NCI-H1436 treated with DMSO at 0.1 percent for 48 hours (cell line): ENCODE measurements around the gene CERS4.
"Not testable (repeated sequence)": the region's sequence is repeated elsewhere in the genome, so short reads cannot be mapped to it uniquely, and the experiment has no call there.

Experiments used
- DNase-seq: peaks from one replicate; lab custom pipeline; 2025; lab: John Stamatoyannopoulos, UW

The CERS4 gene

GRCh38 chr19:8243146-8243545 is 34.0 kb downstream of the CERS4 start:
- DNase-seq, result no peak

- DNase-seq, result no peak
Measured at GRCh38 chr19:8244442-8244841, 35.3 kb downstream of the CERS4 start.

GRCh38 chr19:8245869-8246835 is 37.0 kb downstream of the CERS4 start:
- no peak for DNase-seq

GRCh38 chr19:8247129-8247890 is 38.1 kb downstream of the CERS4 start:
- DNase-seq, result not testable (repeated sequence)

- DNase-seq, result no peak
Measured at GRCh38 chr19:8248348-8249328, 39.5 kb downstream of the CERS4 start.

- no peak for DNase-seq
Measured at GRCh38 chr19:8250596-8250995, 41.4 kb downstream of the CERS4 start.

GRCh38 chr19:8251025-8251472 is 41.9 kb downstream of the CERS4 start:
- no peak for DNase-seq

- no peak for DNase-seq
Measured at GRCh38 chr19:8252922-8253589, 43.9 kb downstream of the CERS4 start.

- no peak for DNase-seq
Measured at GRCh38 chr19:8253678-8254077, 44.5 kb downstream of the CERS4 start.

- DNase-seq, result no peak
Measured at GRCh38 chr19:8254286-8255001, 45.3 kb downstream of the CERS4 start.

GRCh38 chr19:8255426-8256125 is 46.4 kb downstream of the CERS4 start:
- no peak for DNase-seq

- no peak for DNase-seq
Measured at GRCh38 chr19:8256276-8257051, 47.3 kb downstream of the CERS4 start.

GRCh38 chr19:8257052-8257443 is 47.9 kb downstream of the CERS4 start:
- DNase-seq, result no peak

- no peak for DNase-seq
Measured at GRCh38 chr19:8259142-8259921, 50.2 kb downstream of the CERS4 start.

GRCh38 chr19:8259922-8260247 is 50.7 kb downstream of the CERS4 start:
- DNase-seq, result no peak

- no peak for DNase-seq
Measured at GRCh38 chr19:8261347-8261746, 52.2 kb downstream of the CERS4 start.

- DNase-seq, result no peak
Measured at GRCh38 chr19:8261881-8262280, 52.7 kb downstream of the CERS4 start.

- DNase-seq, result no peak
Measured at GRCh38 chr19:8262431-8262830, 53.3 kb downstream of the CERS4 start.
